ENCODE results near the gene BMPER.

Gene BMPER

DNA sequence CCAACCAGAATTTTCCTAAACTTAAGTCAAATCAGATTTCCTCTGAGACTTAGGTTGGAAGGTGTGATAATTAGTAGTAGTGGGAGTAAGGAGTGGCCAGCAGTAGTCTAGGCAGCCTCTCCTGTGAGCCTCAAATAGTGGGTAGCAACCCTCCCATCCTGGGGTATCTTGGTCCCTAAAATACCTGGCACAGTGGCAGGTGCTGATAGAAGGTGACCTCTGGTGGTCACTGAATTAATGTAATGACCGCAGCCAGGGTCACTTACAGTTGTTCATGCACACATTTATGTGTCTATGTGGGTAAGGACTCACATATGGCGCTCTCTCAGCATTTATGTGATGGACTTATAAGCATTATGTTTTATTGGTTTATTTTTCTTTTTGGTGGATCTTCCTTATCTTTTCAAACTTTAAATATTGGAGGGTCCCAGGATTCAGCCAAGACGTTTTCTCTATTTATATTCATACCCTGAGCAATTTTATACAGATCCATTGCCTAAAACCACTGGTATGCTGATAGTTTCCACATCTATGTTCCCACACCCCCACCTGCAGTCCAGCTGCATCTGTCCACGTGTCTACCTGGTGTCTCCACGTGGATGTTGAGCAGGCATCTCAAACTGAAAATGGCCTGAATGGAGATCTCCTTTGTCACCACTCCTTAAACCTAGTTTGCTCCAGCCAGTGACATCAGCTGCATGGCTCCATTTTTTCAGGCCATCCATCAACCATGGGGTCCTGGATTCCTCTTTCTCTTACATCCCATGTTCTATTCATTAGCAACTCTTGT is 18.3 kb downstream of the BMPER start:
- DNase-seq (ENCODE audit: low read depth): no peak

DNA sequence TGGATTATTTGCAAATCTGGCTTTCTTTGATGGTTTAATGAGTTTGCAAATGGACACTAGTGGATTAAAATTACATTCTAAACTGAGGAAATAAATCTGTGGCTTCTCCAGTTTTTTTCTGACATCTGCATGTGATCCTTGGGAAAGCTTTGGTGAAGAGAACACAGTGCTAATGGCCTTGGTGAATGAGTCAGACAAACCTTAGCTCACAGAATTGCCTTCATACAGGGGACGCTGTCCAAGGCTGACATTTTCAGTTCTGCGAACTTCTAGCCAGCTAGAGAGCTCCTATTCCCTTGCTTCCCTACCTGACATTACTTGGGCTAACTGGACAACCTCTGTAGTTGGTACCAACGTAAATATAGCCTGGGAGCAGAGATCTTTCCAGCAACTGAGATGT is 21.2 kb downstream of the BMPER start:
- no peak for DNase-seq (ENCODE audit: low read depth)

DNA sequence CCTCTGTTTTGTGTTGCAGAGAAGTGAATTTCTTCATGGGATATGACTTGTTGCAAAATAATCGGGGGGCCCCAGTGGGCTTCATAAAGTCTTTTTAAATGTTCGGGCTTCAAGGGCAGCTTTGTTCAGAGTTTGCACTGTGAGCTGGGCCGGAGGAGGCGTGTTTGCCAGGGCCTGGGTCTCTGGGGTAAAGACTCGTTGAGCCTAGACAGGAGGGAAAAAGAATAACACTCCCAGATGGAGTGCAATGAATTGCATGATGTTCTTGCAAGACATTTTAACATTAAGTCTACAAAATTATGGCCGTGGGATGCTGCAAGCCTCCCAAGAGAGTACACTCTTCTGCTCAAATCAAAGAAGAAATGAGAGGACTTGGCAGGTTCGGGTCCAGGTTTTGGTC is 23.6 kb downstream of the BMPER start:
- DNase-seq (ENCODE audit: low read depth): no peak

DNA sequence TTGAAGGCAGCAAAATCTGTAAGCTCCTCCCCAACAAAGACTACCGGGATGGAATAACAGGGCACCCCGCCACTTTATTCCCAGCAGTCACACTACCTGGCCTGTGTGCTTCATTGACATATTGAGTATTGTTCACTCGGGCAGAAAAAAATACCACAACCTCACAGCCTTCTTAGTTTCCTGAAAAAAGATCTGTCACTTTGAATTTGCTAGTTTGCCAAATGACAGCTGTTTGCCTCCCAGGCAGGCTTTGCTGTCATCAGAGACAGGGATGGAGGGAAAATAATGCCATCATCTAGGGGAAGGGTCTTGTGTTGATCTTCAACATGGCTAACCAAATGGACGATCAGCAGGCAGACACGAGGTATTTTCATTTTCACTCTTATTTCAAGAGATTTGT is 26.9 kb downstream of the BMPER start:
- DNase-seq (ENCODE audit: low read depth): no peak

- peak; percentile 20 for DNase-seq (ENCODE audit: low read depth)
Observed at GRCh38 chr7:33932832-33933468, 27.6 kb downstream of the BMPER start.

GRCh38 chr7:33933611-33934281 is 28.4 kb downstream of the BMPER start:
- DNase-seq (ENCODE audit: low read depth): no peak

GRCh38 chr7:33934391-33934790 is 29.1 kb downstream of the BMPER start:
- no peak for DNase-seq (ENCODE audit: low read depth)

- no peak for DNase-seq (ENCODE audit: low read depth)
Observed at GRCh38 chr7:33936503-33936902, 31.2 kb downstream of the BMPER start.

GRCh38 chr7:33937871-33938270 is 32.5 kb downstream of the BMPER start:
- no peak for DNase-seq (ENCODE audit: low read depth)

- no peak for DNase-seq (ENCODE audit: low read depth)
Observed at GRCh38 chr7:33939121-33939520, 33.8 kb downstream of the BMPER start.

DNA sequence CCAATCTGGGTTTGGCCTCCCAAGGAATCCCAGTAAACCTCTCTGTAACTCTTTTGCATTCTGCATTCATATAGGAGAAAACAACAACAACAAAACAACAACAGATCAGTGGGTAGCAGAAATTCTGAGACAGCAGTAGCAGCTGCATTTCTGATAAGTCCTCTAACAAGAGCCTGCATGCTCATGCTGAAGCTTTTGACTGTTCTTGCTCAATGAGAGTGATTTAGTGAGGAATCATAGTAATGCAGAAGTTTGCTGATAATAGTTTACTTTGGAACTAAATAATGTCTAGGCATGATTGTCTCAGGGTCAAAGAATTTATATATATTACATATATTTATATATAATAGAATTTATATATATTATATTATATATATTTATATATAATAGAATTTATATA is 35.2 kb downstream of the BMPER start:
- DNase-seq (ENCODE audit: low read depth): no peak

DNA sequence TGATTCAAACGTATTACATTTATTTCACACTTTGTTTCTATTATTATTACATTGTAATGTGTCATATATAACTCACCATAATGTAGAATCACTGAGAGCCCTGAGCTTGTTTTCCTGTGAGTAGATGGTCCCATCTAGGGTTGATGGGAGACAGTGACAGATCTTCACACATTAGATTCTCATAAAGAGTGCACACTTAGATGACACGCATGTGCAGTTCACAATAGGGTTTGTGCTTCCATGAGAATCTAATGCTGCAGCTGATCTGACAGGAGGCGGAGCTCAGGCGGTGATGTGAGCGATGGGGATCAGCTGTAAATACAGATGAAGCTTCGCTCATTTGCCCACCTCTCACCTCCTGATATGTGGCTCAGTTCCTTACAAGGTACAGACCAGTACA is 36.1 kb downstream of the BMPER start:
- DNase-seq (ENCODE audit: low read depth): no peak

- DNase-seq (ENCODE audit: low read depth): no peak
Observed at GRCh38 chr7:33946094-33946699, 40.9 kb downstream of the BMPER start.

GRCh38 chr7:33950047-33950714 is 44.8 kb downstream of the BMPER start:
- DNase-seq (ENCODE audit: low read depth): no peak

GRCh38 chr7:33952824-33953223 is 47.5 kb downstream of the BMPER start:
- no peak for DNase-seq (ENCODE audit: low read depth)

DNA sequence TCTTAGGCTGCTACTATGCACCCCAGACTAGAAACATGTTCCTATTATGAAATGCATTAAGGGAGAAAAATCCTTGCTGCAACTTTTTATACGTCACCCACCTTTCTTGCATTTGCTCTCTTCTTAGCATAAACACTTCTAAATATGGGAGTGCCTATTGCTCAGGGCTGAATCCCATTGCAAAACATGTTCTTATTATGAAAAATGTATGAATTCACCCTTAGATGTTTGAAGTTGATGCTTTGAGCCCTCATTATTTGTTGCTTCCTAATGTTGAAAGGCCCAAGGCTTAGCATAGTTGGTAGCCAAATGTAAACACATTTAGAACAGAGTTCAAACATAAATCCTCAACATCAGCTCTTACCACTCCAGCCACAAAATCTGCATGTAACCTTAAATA is 52.8 kb downstream of the BMPER start:
- no peak for DNase-seq (ENCODE audit: low read depth)

GRCh38 chr7:33959676-33960075 is 54.3 kb downstream of the BMPER start:
- DNase-seq (ENCODE audit: low read depth): no peak

- no peak for DNase-seq (ENCODE audit: low read depth)
Observed at GRCh38 chr7:33961948-33962347, 56.6 kb downstream of the BMPER start.

DNA sequence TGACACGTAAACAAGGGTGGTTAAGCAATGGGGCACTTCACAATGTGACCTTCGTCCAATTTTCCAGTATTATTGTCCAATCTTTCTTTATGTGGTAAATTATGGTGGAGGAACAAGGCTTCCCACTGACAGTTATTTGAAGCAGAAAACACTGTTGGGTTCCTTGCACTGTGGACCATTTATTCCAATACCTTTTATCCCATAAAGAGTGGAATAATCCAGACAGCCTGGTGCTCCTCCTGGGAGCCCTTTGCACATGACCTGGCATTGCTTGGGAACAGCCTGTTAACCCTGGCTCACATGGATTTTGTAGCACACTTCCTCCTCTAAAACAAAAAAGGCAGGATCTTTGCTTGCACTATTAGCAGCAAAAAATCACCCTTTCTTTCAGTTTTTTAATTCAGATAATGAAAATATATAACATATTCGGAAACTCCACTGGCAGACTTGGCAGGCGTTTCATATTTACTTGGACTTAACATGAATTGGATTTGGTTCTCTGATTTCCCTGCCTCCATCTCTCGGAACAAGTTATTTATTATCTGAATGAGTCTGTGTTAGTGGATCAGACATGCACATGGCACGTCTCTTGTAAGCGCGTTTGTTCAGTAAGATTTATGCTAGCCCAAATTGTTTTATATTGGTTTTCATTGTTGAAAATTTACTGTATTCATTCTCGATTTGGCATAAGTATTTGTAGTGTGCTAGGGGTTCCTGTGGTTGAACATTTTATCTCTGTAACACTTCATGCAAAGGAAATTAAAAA is 59.3 kb downstream of the BMPER start:
- no peak for DNase-seq (ENCODE audit: low read depth)

DNA sequence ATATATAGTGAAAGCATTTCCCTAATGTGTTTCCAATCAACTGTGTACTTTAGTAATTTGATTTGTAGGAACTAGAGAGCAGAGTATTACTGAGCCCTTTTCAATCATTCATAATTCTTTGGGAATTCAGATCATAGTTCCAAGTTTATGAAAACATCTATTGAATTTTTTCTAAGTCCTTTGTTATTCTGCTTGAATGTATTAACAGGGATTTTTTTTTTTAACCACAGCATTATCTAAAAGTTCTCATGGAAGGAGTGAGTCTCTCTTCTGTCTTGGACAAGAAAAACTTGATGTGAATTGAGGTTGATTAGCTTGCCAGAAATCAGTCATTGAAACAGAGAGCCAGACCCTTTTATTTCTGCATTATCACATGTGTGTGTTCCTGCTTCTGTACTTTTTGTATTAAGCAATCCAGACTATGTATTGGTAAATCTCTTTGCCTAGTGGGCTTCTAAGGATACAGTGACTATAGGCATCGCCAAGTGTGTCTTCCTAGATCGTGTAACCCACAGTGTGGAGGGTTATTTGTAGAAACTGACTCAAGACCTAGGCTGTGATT is 59.9 kb downstream of the BMPER start:
- DNase-seq (ENCODE audit: low read depth): no peak

DNA sequence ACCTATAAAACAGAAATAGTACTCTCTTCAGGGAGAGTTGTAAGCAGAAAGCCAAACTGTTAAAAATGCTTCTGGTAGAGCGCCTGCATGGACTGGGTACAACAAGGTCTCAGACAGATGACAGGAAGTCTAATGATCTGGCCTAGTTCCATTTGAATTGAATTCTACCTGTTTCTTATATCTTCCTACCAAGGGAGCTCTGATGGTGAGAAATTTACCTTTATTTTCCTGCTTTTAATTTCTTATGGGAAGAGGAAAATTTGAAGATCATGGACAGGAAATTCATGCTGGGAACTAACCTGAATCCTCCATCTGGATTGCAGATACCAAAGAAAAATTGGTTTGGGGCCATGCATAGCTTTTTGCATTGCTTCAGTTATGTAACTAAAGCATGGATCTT is 63.3 kb downstream of the BMPER start:
- no peak for DNase-seq (ENCODE audit: low read depth)

Measured in activated gamma-delta T cell treated with anti-CD3 and anti-CD28 coated beads, Interleukin-2, amount 50 U/mL, for 16 hours (primary cell).